Left colon (tissue), 2 donors: ENCODE measurements around the gene LRFN5. TPM values are rescaled to one million over a fixed set of nuclear protein-coding genes. Genes with fewer than 3 reads are reported as not detected.
"Not testable (repeated sequence)": the region's sequence is repeated elsewhere in the genome, so short reads cannot be mapped to it uniquely, and the experiment has no call there.

ENCODE experiments used
- ATAC-seq: fragments of 200-7000 bp; cut with Tn5 transposase; one replicate; pipeline ENCODE4 v1.9.1; 2020; ENCODE audit warnings: mild to moderate bottlenecking, moderate library complexity
- DNase-seq, 2 donors: peaks; one replicate each; pipeline ENCODE4 v3.0.0-alpha.2; 2020
- intact Hi-C, 2 donors: fragments of 100-400 bp; cut with DNase I in 1 of 2; cut with micrococcal nuclease in 1 of 2; formaldehyde crosslinking; loops; one replicate each; pipeline versions ENCODE4 v1.11.2 to v1.14.0; 2022; cut with DNase I, micrococcal nuclease
- total RNA-seq, 2 donors: library from RNA; stranded (reverse); fragmentation: NEBNext Ultra II Directional; extraction: Animal tissue kit (Norgen Biotek cat#: 25700); gene quantifications; one replicate each; pipeline ENCODE4 v1.2.1, GENCODE V29; 2021
- donor health status: DM: no; HTN: no; CAD: no.
- donor health status: DM: yes; HTN: yes; CAD: no.

LRFN5 gene
- total RNA-seq, 2 donors from 2014 or later = 0.37 to 1.1 TPM

DNA sequence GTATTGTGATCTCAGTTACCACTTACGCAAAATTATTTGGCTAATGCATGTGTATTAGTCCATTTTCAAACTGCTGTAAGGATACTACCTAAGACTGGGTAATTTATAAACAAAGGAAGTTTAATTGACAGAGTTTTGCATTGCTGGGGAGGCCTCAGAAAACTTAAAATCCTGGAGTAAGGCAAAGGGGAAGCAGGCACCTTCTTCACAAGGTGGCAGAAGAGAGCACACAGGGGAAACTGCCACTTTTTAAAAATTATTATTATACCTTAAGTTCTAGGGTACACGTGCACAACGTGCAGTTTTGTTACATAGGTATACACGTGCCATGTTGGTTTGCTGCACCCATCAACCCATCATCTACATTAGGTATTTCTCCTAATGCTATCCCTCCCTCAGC, 143.9 kb downstream of the LRFN5 start:
- intact Hi-C loops, ATAC-seq, DNase-seq: not testable (repeated sequence)

DNA sequence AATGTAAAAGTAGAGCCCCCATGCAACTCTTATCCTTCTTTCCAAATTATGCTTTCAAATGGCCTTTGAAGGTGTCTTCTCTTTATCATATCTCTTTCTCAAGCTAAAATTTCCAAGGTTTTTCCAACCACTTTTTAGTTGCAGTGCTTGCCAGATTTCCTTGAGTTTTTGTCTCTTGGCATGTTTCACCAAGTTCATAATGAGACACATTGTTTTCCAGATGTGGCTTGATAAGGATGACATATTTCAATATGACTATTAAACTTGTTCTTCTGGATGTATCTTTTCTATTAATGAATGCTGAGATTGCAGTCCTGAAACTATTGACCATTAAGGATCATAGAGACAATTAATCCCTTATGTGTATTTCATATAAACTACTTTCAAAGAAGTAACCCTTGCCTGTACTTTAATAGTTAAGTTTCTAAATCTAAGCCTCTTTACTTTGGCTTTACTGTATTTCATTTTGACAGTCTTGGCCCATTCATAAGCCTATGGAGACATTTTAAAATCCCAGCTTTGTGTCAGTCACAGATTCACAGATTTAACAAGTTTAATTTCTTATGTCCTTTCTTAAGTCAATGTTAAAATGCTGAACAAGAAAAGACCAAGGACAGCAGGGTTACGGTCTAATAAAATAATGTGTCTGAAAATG, 151.5 kb downstream of the LRFN5 start:
- intact Hi-C loops = no loop called here
- ATAC-seq = no peak
- DNase-seq = no peak

DNA sequence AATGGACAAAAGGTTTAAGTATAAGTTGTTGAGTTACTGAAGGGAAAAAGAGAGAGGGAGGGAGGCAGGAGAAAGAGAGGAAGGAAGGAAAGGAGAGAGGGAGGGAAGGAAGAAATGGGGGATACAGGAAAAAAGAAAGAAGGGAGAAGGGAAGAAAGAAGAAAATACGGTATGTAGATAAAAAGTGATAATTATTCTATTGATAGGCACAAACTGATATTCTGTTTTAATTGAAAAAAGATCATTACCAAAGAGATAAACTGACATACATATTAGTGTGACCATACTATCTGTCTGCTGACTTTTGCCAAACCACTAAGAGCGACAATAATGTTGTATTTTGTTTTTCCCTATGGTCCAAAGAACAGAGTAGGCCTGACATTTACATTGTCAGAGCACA, 154.5 kb downstream of the LRFN5 start:
- no peak for ATAC-seq
- intact Hi-C loops = no loop called here
- no peak for DNase-seq

DNA sequence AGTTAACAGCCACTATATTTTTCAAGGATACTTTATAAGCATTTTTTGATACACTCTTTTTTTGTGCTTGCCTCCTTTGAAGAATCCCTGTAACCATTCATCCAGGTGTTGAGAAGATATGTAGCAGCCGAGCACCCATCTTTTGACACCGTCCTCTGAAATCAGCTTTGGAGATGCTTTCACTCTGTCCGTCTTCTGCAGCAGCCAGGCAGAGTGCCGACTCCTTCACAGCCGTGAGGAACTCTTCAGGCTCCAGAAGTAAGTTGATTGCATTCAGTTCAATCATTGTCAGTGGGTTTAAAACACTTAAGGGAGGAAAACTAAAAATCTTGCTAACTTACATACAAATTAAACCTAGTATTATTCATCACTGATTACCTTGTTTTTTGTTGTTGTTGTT, 160.1 kb downstream of the LRFN5 start:
- intact Hi-C loops = no loop called here
- ATAC-seq (no peak), DNase-seq (no peak)

DNA sequence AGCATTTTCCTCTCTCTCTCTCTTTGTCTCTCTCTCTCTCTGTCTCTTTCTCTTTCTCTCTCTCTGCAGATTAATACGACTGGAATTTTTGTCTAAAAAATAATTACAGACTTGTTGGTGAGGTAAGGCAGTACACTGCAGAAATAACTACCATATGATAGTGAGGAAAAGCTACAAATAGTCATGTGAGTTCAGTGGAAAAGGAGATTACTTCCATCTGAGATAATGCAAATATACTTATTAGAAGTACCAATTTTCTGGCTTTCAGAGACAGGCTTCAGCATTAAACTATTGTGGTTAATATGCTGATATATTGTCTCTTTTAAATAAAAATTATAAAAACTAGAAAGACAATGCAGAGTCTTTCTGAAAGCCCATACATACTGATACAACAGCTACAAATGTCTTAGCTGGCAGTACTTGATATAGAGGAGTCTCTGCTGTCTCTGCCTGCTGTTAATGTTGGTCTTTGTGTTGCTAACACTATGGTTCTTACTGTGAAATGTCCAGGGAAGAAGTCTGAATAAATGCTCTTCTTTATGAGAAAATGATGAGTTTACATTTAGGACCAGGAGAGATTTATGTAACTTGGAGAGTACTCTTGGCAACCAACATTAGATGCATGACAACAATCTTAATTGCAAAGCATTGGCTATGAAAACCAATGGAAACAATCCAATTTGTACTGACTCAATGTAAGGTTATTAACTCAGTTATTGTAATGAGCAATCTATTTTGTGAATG, 167.0 kb downstream of the LRFN5 start:
- intact Hi-C loops = no loop called here
- no peak for DNase-seq
- no peak for ATAC-seq

DNA sequence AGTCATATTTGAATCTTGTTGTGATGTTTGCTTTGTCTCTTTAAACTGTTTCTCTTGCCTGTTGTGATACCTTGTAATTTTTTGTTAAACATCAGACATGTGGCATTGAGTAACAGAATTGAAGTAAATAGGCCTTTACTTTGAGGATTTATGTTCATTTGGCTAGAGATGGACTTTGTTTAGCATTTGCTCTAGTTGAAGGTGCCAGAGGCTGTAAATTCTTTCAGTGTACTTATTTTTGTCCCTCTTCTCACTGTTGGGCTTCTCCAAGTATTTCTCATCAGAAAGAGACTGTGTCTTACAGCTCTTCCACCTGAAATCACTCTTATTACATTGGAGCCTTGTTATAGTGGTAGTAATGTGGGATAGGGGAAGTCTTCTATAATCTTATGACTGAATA, 175.8 kb downstream of the LRFN5 start:
- no peak for ATAC-seq
- no peak for DNase-seq
- intact Hi-C loops = no loop called here

DNA sequence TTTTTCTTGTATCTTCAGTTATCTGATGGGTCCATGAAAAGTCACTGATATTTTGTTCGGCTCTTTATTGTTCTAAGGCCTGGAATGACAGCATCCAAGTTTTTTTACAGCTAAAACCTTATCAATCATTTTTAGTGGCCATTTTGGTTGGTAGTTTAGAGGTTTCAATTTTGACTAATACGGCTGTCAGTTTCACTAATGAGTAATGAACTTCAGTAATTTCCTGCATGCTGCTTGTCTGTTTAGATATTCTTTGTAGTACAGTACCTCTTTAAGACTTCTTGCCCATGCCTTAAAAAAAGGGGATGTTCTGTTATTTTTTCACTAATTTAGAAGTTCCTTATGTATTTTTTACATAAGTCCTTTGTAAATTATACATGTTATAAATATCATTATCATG, 176.7 kb downstream of the LRFN5 start:
- intact Hi-C loops = no loop called here
- DNase-seq (no peak), ATAC-seq (no peak)

DNA sequence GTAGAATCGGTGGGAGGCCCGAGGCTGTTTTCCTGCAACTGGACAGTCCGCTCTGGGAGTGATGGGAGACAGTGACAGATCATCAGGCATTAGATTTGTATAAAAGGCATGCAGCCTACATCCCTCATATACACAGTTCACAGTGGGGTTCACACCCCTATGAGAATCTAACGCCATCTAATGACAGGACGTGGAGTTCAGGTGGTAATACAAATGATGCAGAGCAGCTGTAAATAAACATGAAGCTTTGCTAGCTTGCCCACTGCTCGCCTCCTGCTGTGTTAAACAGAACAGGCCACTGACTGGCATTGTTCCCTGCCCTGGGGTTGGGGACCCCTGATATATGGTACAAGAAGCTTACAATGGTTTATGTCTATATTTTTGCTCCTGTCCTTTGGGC, 179.0 kb downstream of the LRFN5 start:
- intact Hi-C loops = no loop called here
- ATAC-seq (no peak), DNase-seq (no peak)

DNA sequence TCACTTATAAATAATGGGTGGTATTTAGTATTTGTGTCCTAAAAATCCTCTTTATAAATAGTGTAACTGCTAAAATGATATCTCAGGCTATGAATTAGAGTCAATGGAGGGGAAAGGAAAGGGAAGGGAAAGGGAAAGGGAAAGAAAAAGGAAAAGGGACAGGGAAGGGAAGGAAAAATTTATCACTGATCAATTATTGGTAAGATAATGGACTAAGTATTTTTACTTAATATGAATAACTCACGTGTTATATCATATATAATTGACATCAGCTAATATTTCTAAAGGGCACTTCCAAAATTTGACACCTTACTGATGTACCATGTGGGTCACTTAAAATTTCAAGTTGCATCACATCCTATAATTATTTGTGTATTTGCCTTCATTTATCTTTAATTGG, 193.1 kb downstream of the LRFN5 start:
- no peak for DNase-seq
- no peak for ATAC-seq
- intact Hi-C loops = no loop called here

DNA sequence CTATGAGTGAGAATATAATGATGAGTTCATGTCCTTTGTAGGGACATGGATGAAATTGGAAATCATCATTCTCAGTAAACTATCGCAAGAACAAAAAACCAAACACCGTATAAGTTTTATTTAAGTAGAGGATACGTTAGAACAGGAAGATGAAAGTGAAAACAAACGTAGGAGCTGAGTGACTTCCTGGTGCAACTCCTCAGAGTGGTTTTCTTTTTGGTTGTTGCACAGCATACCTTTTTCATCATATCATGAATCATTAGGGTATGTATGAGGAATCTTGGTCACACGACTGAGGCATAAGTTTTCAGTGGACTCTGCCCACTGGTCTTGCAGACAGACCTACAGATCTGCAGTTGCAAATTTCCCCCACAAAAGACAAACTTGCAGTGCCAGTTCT, 199.0 kb downstream of the LRFN5 start:
- intact Hi-C loops = no loop called here
- no peak for ATAC-seq
- DNase-seq = no peak

DNA sequence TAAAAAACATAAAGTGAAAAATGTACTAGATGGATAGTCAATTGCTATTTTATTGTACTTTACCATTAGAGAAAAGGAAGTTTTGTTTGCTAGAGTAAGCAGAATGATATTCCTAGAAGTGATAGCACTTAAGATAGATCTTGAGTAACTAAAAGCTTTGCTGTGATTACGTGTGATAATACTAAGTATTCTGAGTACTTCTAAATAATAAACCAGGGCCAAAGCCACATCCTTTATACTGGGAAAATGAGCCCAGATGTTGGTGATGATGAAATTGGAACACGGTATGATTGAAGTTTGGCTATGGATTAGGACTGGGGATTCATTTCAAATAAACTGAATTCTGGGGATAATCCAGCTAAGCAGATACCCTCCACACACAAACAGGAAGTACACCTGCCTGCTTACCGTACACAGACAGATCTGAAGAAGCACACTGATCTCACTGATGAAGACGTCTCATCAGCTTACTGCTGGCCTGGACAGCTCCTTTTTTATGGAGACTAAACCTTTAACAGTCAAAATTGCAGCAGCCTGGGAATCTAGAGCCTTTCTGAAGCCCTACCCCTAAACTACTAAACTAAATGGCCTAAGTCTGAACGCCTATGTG, 199.8 kb downstream of the LRFN5 start:
- ATAC-seq (no peak), DNase-seq (no peak)
- intact Hi-C loops = no loop called here

DNA sequence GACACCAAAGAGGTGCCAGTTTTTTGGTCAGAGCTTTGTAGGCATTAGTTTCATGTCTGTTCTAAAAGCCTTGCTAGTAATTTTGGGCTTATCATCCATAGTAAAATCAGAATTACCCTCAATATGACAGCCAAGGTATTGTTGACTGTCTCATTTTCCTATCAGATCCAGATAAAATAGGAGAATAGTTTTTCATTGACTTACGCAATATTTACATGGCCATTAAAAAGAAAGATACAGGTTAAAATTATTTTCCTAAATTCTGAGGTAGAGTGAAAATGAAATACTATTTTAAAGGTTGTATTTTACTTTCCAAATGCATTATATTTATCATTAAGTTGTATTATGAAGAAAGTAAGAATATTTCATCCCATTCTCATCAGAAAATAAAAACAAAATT, 203.7 kb downstream of the LRFN5 start:
- DNase-seq = no peak
- no peak for ATAC-seq
- intact Hi-C loops = no loop called here

DNA sequence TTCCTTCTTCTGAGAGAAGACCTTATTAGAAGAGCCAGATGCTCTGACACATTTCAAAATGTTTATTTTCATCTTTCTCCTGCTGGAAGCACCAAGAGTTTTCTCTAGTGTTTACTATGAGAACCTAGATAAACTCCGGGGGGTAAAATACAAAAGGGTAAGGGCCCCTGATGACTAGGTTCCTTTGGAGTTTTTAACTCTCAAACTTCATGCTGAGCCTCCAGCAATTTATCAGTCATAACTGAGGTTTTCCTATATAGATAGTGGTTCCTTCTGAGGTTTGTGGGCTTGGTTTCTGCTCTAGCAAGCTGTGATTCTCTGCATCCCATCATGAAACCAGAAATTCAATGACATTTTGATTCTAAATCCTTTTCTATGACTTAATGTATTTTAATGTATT, 210.9 kb downstream of the LRFN5 start:
- intact Hi-C loops = no loop called here
- DNase-seq (no peak), ATAC-seq (no peak)

DNA sequence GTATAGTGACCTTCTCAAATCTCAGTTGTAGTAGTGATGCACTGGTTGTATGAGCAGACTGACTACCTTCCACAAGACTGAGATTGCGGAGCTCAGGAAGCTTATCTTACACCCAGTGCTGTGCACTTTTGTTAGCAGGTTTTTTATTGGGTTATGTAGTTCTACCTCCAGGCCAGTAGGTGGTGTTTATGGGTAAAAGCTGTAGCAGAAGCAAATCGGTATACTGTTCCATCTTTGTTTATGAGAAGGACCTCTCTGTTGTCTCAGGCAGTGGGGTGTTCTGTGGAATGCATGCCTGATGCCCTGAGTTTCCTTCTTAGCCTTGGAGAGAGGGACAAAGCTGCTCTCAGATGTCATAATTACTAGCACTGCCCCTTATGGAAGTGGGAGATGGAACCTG, 217.8 kb downstream of the LRFN5 start:
- intact Hi-C loops = no loop called here

DNA sequence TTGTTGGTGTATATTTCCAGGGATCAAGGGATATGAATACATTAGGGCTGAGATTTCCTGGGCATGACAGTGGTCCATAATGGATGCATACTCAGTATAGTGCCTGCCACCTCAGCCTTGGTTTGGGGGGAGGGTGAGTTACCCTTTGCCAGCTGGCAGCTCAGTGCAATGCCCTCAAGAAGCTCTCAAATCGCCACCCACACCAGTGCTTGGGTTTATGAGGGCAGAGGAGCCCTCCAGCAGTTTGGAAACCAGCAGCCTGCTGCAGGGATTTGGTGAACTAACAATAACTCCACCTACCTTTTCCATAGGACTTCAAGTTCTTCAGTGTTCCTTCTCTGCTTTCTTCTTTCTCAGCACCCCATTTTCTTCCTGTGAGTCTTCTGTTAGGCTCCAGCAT, 218.9 kb downstream of the LRFN5 start:
- DNase-seq (no peak), ATAC-seq (no peak)
- intact Hi-C loops = no loop called here

More for the DNA sequence above, 217.8 kb downstream of the LRFN5 start:
- no peak for DNase-seq
- no peak for ATAC-seq

DNA sequence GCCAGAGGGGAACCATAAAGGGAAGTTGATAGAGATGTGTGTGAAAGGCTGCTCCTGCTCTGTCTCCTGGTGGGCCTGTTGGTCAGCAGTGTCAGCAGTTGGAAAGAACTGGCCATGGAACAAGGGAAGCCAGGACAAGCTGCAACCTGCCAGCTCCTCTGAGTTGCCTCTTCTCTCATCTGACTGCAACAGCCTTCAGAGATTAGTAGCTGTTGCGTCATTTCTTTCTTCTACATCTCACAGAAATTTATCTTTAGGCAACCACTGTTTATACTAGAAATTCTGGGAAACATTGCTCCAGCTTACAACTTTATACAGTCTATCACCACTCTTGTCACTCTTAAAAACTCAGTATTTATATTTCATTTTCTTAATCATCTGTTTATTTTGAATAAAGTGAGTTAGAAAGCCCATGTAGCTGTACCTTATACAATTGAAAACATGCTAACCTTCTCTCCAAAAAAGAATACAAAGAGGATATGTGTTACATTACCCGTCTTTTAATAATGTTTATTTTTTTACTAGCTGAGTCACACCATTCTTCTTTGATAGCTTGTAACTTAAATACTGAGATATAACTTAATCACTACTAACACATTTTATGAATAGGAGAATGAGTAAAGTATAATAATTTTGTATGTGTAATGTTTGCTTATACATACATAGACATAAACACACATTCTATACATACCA, 224.2 kb downstream of the LRFN5 start:
- peak; percentile 3 to 24 for DNase-seq
- no peak for ATAC-seq
- intact Hi-C loops = no loop called here

DNA sequence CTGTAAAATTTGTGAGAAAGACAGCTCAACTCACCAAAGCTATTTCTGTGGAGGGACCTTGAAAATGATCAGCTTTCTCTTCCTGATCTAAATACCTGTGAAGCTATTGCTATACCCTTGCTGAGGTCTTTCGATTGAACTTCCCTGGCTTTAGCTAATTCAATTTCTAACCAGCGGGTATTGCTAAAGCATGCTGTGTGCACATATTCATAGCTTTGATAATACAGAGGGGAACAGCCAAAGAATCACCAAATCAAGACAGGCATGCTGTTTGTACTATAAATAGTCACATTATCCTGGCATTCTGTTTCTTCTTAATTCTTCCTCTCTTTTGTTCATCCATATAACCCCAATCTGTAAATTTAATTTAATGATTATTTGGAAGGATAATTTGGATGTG, 233.0 kb downstream of the LRFN5 start:
- intact Hi-C loops = no loop called here
- DNase-seq (no peak), ATAC-seq (no peak)

DNA sequence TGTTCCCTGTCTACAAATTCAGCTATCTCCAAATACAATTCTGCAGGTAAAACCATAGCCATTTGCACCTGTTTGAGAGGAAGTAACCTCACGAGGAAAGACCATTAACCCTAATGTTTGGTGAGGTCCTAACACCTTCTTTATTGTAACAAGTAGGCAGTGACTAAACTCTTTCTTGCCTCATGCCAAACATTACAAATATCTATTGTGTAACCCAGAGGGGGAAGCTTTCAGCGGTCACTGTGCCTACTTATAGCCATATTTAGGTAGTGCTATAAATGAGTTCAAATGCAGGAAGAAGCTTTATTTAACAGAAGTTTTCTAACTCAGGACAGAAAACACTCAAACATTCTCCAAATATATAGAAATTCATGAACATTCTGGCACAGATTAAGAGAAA, 252.7 kb downstream of the LRFN5 start:
- DNase-seq (no peak), ATAC-seq (no peak)
- intact Hi-C loops = no loop called here

DNA sequence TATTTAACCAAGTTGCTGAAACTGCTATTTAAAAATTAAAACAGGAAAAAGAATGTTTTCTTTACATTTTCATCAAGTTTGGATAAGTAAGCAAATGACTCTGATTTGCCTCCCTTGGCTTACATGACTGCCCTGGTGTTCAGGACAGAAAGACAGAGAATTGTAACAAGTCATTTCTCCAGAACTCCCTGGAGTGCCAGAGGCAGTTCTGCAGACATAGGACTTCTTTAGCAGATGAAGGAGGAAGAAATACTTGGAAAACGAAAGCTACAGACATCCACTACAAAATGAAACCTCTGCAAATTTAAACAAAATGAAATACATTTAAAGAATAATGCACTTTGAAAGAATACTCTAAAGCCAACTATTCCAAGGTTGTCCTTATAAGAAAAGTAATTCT, 253.9 kb downstream of the LRFN5 start:
- no peak for DNase-seq
- ATAC-seq = no peak
- intact Hi-C loops = no loop called here

DNA sequence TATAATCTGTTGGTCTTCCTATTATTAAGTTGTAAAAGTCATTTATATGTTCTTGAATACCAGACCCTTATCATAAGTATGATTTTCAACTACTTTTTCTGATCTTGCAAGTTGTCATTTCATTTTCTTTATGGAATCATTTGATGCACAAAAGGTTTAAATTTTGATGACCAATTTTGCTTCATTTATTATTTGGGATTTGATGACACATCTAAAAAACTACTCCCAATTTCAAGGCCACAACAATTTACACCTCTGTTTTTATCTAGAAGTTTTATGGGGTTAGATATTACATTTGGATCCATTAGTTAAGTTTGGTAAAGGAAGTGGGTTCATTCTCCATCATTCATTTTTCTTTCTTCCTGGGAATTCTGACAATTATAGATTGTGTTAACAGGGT, 259.2 kb downstream of the LRFN5 start:
- intact Hi-C loops = no loop called here
- ATAC-seq (no peak), DNase-seq (no peak)
